Measurements from ENCODE around the gene OTP.

The OTP gene

GRCh38 chr5:77637998-77638762 is at the start of gene OTP:
Gene OTP (minus strand): TSS chr5:77638713. CDS start chr5:77638549, 164 bp downstream.
- DNase-seq (ENCODE audit: low read depth in 2 of 2): no peak

GRCh38 chr5:77683171-77683732 is 44.7 kb upstream of the OTP start:
- DNase-seq (ENCODE audit: low read depth in 2 of 2): no peak

GRCh38 chr5:77670526-77670925 is 32.0 kb upstream of the OTP start:
- no peak for DNase-seq (ENCODE audit: low read depth in 2 of 2)

- no peak for DNase-seq (ENCODE audit: low read depth in 2 of 2)
Observed at GRCh38 chr5:77669677-77670076, 31.2 kb upstream of the OTP start.

- no peak for DNase-seq (ENCODE audit: low read depth in 2 of 2)
Observed at GRCh38 chr5:77663090-77663863, 24.8 kb upstream of the OTP start.

GRCh38 chr5:77662635-77663034 is 24.1 kb upstream of the OTP start:
- no peak for DNase-seq (ENCODE audit: low read depth in 2 of 2)

GRCh38 chr5:77658662-77659061 is 20.1 kb upstream of the OTP start:
- no peak for DNase-seq (ENCODE audit: low read depth in 2 of 2)

- no peak for DNase-seq (ENCODE audit: low read depth in 2 of 2)
Observed at GRCh38 chr5:77651343-77651742, 12.8 kb upstream of the OTP start.

GRCh38 chr5:77650686-77651085 is 12.2 kb upstream of the OTP start:
- DNase-seq (ENCODE audit: low read depth in 2 of 2): no peak

- no peak for DNase-seq (ENCODE audit: low read depth in 2 of 2)
Observed at GRCh38 chr5:77649776-77650175, 11.3 kb upstream of the OTP start.

GRCh38 chr5:77645995-77646639 is 7.6 kb upstream of the OTP start:
- no peak for DNase-seq (ENCODE audit: low read depth in 2 of 2)

GRCh38 chr5:77645158-77645994 is 6.9 kb upstream of the OTP start:
- no peak for DNase-seq (ENCODE audit: low read depth in 2 of 2)

GRCh38 chr5:77644371-77645157 is 6.1 kb upstream of the OTP start:
- DNase-seq (ENCODE audit: low read depth in 2 of 2): no peak

GRCh38 chr5:77643654-77644370 is 5.3 kb upstream of the OTP start:
- no peak for DNase-seq (ENCODE audit: low read depth in 2 of 2)

GRCh38 chr5:77642738-77643653 is 4.5 kb upstream of the OTP start:
- no peak for DNase-seq (ENCODE audit: low read depth in 2 of 2)

GRCh38 chr5:77641963-77642737 is 3.6 kb upstream of the OTP start:
- no peak for DNase-seq (ENCODE audit: low read depth in 2 of 2)

GRCh38 chr5:77641397-77641943 is 3.0 kb upstream of the OTP start:
- no peak for DNase-seq (ENCODE audit: low read depth in 2 of 2)
